Fibroblast of skin of right biceps (primary cell): Measurements from ENCODE around the gene CNTN1.

Source experiments
- DNase-seq: peaks from one replicate; pipeline ENCODE4 v3.0.0-alpha.2; 2013

Gene CNTN1

GRCh38 chr12:40864891-40865290 is 172.7 kb downstream of the CNTN1 start:
- DNase-seq: no peak

GRCh38 chr12:40870981-40871380 is 178.7 kb downstream of the CNTN1 start:
- no peak for DNase-seq

- DNase-seq: no peak
These were observed 182.6 kb downstream of the CNTN1 start for GRCh38 chr12:40874868-40875267.

- DNase-seq: no peak
These were observed 197.1 kb downstream of the CNTN1 start for GRCh38 chr12:40889329-40889728.

- DNase-seq: no peak
These were observed 200.3 kb downstream of the CNTN1 start for GRCh38 chr12:40892528-40892927.

- no peak for DNase-seq
These were observed 206.3 kb downstream of the CNTN1 start for GRCh38 chr12:40898505-40898904.

- DNase-seq: no peak
These were observed 210.8 kb downstream of the CNTN1 start for GRCh38 chr12:40903040-40903439.

GRCh38 chr12:40907115-40907527 is 214.9 kb downstream of the CNTN1 start:
- peak; percentile 48 for DNase-seq

- no peak for DNase-seq
These were observed 219.4 kb downstream of the CNTN1 start for GRCh38 chr12:40911676-40912075.

- no peak for DNase-seq
These were observed 222.9 kb downstream of the CNTN1 start for GRCh38 chr12:40915172-40915571.

- no peak for DNase-seq
These were observed 225.3 kb downstream of the CNTN1 start for GRCh38 chr12:40917561-40917960.

- DNase-seq: peak; percentile 17
These were observed 229.4 kb downstream of the CNTN1 start for GRCh38 chr12:40921563-40922163.

GRCh38 chr12:40937891-40938290 is 245.7 kb downstream of the CNTN1 start:
- DNase-seq: no peak

GRCh38 chr12:40942326-40942725 is 250.1 kb downstream of the CNTN1 start:
- DNase-seq: peak; percentile 54

GRCh38 chr12:40945772-40946171 is 253.5 kb downstream of the CNTN1 start:
- peak; percentile 15 for DNase-seq

GRCh38 chr12:40946612-40947194 is 254.5 kb downstream of the CNTN1 start:
- peak; percentile 31 for DNase-seq

GRCh38 chr12:40947797-40948196 is 255.6 kb downstream of the CNTN1 start:
- peak; percentile 28 for DNase-seq

- peak; percentile 85 for DNase-seq
These were observed 260.8 kb downstream of the CNTN1 start for GRCh38 chr12:40953076-40953475.

GRCh38 chr12:40957417-40957816 is 265.2 kb downstream of the CNTN1 start:
- DNase-seq: no peak

- peak; percentile 83 for DNase-seq
These were observed 266.8 kb downstream of the CNTN1 start for GRCh38 chr12:40959041-40959440.

GRCh38 chr12:40963751-40964150 is 271.5 kb downstream of the CNTN1 start:
- no peak for DNase-seq

GRCh38 chr12:40969796-40970195 is 277.6 kb downstream of the CNTN1 start:
- no peak for DNase-seq

- no peak for DNase-seq
These were observed 278.2 kb downstream of the CNTN1 start for GRCh38 chr12:40970320-40970907.

- peak; percentile 77 for DNase-seq
These were observed 279.7 kb downstream of the CNTN1 start for GRCh38 chr12:40971911-40972310.

GRCh38 chr12:40976546-40976945 is 284.3 kb downstream of the CNTN1 start:
- DNase-seq: no peak
